Osteocyte (in vitro differentiated cells): ENCODE data around the gene SPIN3. TPM values are rescaled to one million over a fixed set of nuclear protein-coding genes. Genes with fewer than 3 reads are reported as not detected.
"Not testable (repeated sequence)": the region's sequence is repeated elsewhere in the genome, so short reads cannot be mapped to it uniquely, and the experiment has no call there.

ENCODE experiments used
- DNase-seq: peaks from one replicate; pipeline ENCODE4 v3.0.0; 2021; ENCODE audit warnings: mixed read lengths; ENCODE audit not compliant: unreplicated experiment; ENCODE audit errors: extremely low spot score
- H3K27ac Mint-ChIP-seq: one replicate; pipeline ENCODE4 v1.8.0; 2021; ENCODE audit warnings: mild to moderate bottlenecking, mixed read lengths; ENCODE audit not compliant: unreplicated experiment
- H3K27me3 Mint-ChIP-seq: one replicate; pipeline ENCODE4 v1.8.0; 2021; ENCODE audit warnings: mixed read lengths; ENCODE audit not compliant: unreplicated experiment
- H3K36me3 Mint-ChIP-seq: one replicate; pipeline ENCODE4 v1.8.0; 2021; ENCODE audit warnings: mixed read lengths; ENCODE audit not compliant: unreplicated experiment
- H3K4me1 Mint-ChIP-seq: one replicate; pipeline ENCODE4 v1.8.0; 2021; ENCODE audit warnings: mixed read lengths; ENCODE audit not compliant: unreplicated experiment
- H3K4me3 Mint-ChIP-seq: one replicate; pipeline ENCODE4 v1.8.0; 2021; ENCODE audit warnings: mild to moderate bottlenecking, moderate library complexity, mixed read lengths; ENCODE audit not compliant: unreplicated experiment
- H3K9me3 Mint-ChIP-seq: one replicate; pipeline ENCODE4 v1.8.0; 2021; ENCODE audit warnings: mixed read lengths; ENCODE audit not compliant: unreplicated experiment
- total RNA-seq: library from RNA; stranded (reverse); gene quantifications from 2 replicates; pipeline ENCODE4 v1.2.1, GENCODE V29; 2021
- TF ChIP-seq, protein P1 (sequence below): fragments of 200-600 bp; sonication (generic); IDR thresholded peaks from 2 replicates; pipeline ENCODE4 v1.5.0; 2021; ENCODE audit warnings: antibody characterized with exemption, mild to moderate bottlenecking, moderate library complexity

SPIN3 gene
- total RNA-seq, 1 donor from 2014 or later, result 13.9 TPM

DNA sequence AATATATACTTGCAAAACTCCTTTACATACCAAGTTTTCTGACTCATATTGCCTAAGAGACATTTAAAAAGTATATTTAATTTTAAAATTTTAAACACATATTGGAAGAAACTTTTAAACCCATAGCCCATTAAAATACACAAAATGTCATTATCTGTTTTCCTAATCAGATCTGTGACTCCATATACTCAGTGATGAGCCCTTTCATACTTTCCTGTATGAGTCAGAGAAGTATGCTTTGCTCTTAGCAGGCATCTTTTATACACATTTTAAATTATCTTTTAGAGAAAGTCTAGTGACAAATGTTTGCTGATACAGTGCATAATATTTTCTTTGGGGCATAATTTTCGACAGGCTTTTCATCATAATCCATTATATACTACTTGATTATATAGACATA, 26.4 kb downstream of the SPIN3 start:
- H3K4me3 Mint-ChIP-seq, result no peak overlapping the region
- H3K9me3 Mint-ChIP-seq, result peaks cover 8% of the 10 kb centered on the region
- H3K4me1 Mint-ChIP-seq, result no peaks in the 10 kb centered on the region
- no peak for DNase-seq
- no peak overlapping the region for H3K27ac Mint-ChIP-seq
- H3K27me3 Mint-ChIP-seq, result no peaks in the 10 kb centered on the region
- TF ChIP-seq, protein P1, sequence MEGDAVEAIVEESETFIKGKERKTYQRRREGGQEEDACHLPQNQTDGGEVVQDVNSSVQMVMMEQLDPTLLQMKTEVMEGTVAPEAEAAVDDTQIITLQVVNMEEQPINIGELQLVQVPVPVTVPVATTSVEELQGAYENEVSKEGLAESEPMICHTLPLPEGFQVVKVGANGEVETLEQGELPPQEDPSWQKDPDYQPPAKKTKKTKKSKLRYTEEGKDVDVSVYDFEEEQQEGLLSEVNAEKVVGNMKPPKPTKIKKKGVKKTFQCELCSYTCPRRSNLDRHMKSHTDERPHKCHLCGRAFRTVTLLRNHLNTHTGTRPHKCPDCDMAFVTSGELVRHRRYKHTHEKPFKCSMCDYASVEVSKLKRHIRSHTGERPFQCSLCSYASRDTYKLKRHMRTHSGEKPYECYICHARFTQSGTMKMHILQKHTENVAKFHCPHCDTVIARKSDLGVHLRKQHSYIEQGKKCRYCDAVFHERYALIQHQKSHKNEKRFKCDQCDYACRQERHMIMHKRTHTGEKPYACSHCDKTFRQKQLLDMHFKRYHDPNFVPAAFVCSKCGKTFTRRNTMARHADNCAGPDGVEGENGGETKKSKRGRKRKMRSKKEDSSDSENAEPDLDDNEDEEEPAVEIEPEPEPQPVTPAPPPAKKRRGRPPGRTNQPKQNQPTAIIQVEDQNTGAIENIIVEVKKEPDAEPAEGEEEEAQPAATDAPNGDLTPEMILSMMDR, result no peak
- H3K36me3 Mint-ChIP-seq, result peaks cover 4% of the 10 kb centered on the region

DNA sequence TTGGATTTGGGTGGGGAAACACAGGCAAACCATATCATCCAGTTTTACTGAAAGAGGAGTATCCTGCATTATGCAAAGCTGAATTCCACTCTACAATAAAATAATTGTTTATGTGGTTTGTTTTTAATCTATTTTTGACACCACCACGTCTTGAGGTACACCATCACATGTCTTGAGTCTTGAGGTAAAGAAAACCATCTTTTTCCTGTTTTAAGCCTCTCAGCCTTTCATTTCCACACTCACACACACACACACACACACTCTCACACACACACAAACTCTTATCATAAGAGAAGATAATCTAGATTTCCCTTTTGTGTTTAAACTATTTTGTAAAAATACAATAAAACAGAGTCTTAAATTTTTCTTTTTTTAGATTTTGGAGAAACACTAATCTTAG, 32.0 kb downstream of the SPIN3 start:
- Mint-ChIP-seq H3K27ac (no peak overlapping the region), H3K36me3 (peaks cover 6% of the 10 kb centered on the region), H3K4me3 (no peak overlapping the region), H3K27me3 (no peaks in the 10 kb centered on the region), H3K9me3 (peaks cover 16% of the 10 kb centered on the region), H3K4me1 (no peaks in the 10 kb centered on the region)
- TF ChIP-seq, protein P1, result no peak
- no peak for DNase-seq

DNA sequence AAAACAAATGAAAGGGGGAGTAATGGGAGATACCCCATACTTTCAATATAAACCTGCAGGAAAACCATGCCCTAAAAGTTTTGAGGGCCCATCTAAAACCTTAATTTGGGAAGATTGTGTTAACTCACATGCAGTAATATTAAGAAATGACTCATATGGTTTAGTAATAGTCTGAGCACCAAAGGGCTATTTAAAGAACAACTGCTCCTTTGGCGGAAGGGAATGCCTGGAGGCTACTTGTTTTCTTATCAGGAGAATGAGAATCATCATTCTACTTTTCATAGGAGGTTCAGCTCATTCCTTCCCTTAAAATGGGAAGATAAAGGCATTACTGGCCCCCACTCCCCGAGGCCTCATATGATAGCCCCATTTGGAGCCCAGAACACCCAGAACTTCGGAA, 47.6 kb downstream of the SPIN3 start:
- Mint-ChIP-seq H3K4me3 (no peak overlapping the region), H3K27me3 (no peaks in the 10 kb centered on the region), H3K36me3 (no peaks in the 10 kb centered on the region), H3K27ac (no peak overlapping the region), H3K9me3 (peaks cover 61% of the 10 kb centered on the region), H3K4me1 (no peaks in the 10 kb centered on the region)
- TF ChIP-seq, protein P1, result no peak
- no peak for DNase-seq

DNA sequence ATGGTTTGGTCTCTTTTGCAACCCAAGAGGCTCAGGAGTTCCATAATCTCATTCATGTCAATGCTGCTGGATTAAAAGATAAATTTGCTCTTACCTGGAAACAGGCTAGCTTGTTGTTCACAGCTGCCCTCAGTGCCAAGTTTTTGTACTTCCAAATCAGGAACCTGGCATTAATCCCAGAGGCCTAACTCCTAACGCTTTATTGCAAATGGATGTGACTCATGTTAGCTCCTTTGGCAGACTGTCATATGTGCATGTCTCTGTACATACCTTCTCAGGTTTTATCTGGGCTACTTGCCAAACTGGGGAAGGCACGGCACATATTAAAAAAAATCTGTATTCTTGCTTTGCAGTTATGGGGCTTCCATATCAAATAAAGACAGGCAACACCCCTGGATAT, 49.1 kb downstream of the SPIN3 start:
- H3K9me3 Mint-ChIP-seq, result peaks cover 52% of the 10 kb centered on the region
- H3K4me3 Mint-ChIP-seq, H3K27ac Mint-ChIP-seq, H3K27me3 Mint-ChIP-seq, H3K4me1 Mint-ChIP-seq, DNase-seq, H3K36me3 Mint-ChIP-seq: not testable (repeated sequence)

DNA sequence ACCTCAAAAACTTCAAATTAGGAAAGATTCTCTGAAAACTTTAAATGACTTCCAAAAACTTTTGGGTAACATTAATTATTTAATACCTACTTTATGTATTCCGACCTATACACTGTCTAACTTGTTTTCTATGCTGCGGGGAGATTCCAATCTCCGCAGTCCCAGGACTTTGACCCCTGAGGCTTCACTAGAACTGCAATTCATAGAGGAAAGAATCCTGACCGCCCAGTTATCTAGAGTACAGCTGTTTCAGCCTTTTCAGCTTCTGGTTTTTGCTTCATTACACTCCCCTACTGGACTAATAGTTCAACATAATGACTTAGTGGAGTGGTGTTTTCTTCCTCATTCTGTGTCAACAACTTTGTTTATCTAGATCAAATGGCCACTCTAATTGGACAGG, 50.1 kb downstream of the SPIN3 start:
- H3K27me3 Mint-ChIP-seq, DNase-seq: not testable (repeated sequence)
- H3K9me3 Mint-ChIP-seq, result peaks cover 54% of the 10 kb centered on the region

DNA sequence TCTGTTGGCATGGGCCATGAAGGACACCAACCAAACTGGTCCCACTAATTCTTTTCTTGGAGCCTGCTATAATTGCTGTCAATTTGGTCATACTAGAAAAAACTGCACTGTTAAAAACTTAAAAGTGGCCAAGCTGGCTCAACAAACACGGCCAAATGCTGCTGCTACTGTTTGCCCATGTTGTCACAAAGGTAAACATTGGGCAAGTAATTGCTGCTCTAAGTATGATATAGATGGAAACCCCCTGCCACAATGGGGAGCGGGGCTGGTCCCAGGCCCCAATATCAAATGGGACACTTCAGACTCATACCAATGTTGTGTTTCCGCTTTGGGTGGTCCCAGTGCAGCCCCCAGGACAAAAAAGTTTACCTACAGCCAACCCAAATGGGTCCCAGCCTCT, 52.1 kb downstream of the SPIN3 start:
- no peaks in the 10 kb centered on the region for H3K27me3 Mint-ChIP-seq
- TF ChIP-seq, protein P1, result no peak
- peaks cover 48% of the 10 kb centered on the region for H3K9me3 Mint-ChIP-seq
- DNase-seq, result no peak
- H3K36me3 Mint-ChIP-seq, result no peaks in the 10 kb centered on the region
- H3K4me3 Mint-ChIP-seq, result no peak overlapping the region
- no peak overlapping the region for H3K27ac Mint-ChIP-seq
- H3K4me1 Mint-ChIP-seq, result no peaks in the 10 kb centered on the region

More for the DNA sequence above, 50.1 kb downstream of the SPIN3 start:
- not testable (repeated sequence) for H3K4me3 Mint-ChIP-seq, H3K27ac Mint-ChIP-seq, H3K36me3 Mint-ChIP-seq, H3K4me1 Mint-ChIP-seq

Other genes starting within 250 kb of the SPIN3 start
- 17.7 and 18.9 TPM in 2 replicates for gene SPIN2B, start 126.0 kb upstream of the SPIN3 start, total RNA-seq
- gene SPIN2A, start 141.9 kb upstream of the SPIN3 start, total RNA-seq, result 1.2 and 2.5 TPM in 2 replicates